AG04450 (cell line): ENCODE results near the gene MX1. TPM values are rescaled to one million over a fixed set of nuclear protein-coding genes. Genes with fewer than 3 reads are reported as not detected.

Experiments
- CTCF ChIA-PET: fragments of 300-600, 350-600 bp; formaldehyde crosslinking; extraction: SDS; loops from one replicate; lab custom pipeline; 2022; ENCODE audit warnings: antibody characterized with exemption, inconsistent platforms; lab: Charles Lee
- POLR2A ChIA-PET: fragments of 350-600 bp; formaldehyde crosslinking; extraction: SDS; loops from one replicate; lab custom pipeline; 2021; ENCODE audit warnings: antibody characterized with exemption, inconsistent platforms; lab: Yijun Ruan, JAX
- DNase-seq: peaks from one replicate; pipeline ENCODE4 v3.0.0-alpha.2; 2011; ENCODE audit warnings: low read depth, low spot score
- H3K27ac ChIP-seq: one replicate; pipeline ENCODE4 v1.5.1; 2012; ENCODE audit warnings: low read depth, low read length, control low read depth
- H3K27me3 ChIP-seq: one replicate; pipeline ENCODE4 v1.6.0; 2012; ENCODE audit warnings: low read length; ENCODE audit not compliant: control insufficient read depth, insufficient read depth
- H3K4me3 ChIP-seq: 2 replicates; pipeline ENCODE4 v1.5.1; 2011; ENCODE audit warnings: mild to moderate bottlenecking, low read depth, low read length, control low read depth
- H3K9me3 ChIP-seq: 2 replicates; pipeline ENCODE4 v1.5.1; 2012; ENCODE audit warnings: low read length; ENCODE audit not compliant: control insufficient read depth, insufficient read depth
- polyA plus RNA-seq: library from polyadenylated mRNA; depleted of rRNA; stranded (reverse); fragments of >200 nt; gene quantifications from 2 replicates; pipeline ENCODE4 v1.2.3, GENCODE V29; 2011
- TF ChIP-seq, protein P1 (sequence below): IDR thresholded peaks from 2 replicates; pipeline ENCODE4 v1.5.1; 2011; ENCODE audit warnings: low read depth, low read length, control low read depth, inconsistent platforms

MX1 gene
- polyA plus RNA-seq, 1 experiment = 1.3 TPM

DNA sequence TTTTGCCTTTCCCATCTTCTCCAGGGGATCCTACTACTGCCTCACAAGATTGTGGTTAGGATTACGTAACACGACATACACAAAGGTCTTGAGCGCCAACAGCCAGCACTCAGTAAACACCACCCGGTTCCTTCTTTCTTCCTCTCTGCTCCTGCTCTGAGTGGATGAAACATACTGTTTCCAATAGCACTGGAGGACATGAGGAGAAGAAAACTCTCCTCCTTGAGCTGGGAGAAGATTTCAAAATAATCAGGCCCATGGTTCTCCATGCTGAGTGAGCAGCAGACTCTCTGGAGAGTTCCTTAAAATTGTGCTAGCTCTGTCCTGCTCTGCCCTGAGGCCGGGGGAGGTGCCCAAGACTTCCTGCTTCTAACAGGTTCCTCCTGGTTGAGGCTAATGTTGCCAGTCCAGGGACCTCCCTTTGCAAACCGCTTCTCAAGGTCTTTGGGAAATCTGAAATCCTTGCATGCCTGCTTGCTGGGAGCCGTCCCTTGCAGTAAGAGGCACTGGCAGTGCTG lies 29.4 kb upstream of the MX1 start:
- H3K27me3 ChIP-seq = no peaks in the 10 kb centered on the region
- DNase-seq = no peak
- H3K27ac ChIP-seq = no peak overlapping the region
- CTCF ChIA-PET = no interaction called here
- TF ChIP-seq, protein P1, sequence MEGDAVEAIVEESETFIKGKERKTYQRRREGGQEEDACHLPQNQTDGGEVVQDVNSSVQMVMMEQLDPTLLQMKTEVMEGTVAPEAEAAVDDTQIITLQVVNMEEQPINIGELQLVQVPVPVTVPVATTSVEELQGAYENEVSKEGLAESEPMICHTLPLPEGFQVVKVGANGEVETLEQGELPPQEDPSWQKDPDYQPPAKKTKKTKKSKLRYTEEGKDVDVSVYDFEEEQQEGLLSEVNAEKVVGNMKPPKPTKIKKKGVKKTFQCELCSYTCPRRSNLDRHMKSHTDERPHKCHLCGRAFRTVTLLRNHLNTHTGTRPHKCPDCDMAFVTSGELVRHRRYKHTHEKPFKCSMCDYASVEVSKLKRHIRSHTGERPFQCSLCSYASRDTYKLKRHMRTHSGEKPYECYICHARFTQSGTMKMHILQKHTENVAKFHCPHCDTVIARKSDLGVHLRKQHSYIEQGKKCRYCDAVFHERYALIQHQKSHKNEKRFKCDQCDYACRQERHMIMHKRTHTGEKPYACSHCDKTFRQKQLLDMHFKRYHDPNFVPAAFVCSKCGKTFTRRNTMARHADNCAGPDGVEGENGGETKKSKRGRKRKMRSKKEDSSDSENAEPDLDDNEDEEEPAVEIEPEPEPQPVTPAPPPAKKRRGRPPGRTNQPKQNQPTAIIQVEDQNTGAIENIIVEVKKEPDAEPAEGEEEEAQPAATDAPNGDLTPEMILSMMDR = no peak
- H3K9me3 ChIP-seq = no peaks in the 10 kb centered on the region; the same call in 1 of the 2 replicates
- no peak overlapping the region for H3K4me3 ChIP-seq
- POLR2A ChIA-PET = no interaction called here

DNA sequence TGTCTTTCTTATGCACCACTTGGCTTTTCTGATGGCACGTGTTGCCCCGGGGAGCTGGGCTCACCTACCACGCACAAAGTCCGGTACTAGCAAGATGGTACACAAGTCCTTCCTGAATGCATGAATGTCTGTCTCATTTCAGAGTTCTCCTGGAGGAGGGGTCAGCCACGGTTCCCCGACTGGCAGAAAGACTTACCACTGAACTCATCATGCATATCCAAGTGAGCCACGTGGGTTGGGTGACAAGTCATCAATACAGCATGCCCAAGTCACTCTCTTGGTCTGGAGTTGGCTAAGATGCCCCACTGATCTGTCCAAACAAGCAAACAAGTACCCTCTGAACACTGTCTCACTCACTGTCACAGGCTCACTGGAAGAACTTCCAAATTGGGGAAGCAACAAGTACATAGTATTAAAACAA lies 28.6 kb upstream of the MX1 start:
- TF ChIP-seq, protein P1 = no peak
- H3K27ac ChIP-seq = no peak overlapping the region
- H3K27me3 ChIP-seq = no peaks in the 10 kb centered on the region
- no peak for DNase-seq
- ChIA-PET CTCF (no interaction called here), POLR2A (no interaction called here)
- no peaks in the 10 kb centered on the region; the same call in 1 of the 2 replicates for H3K9me3 ChIP-seq
- H3K4me3 ChIP-seq = no peak overlapping the region

DNA sequence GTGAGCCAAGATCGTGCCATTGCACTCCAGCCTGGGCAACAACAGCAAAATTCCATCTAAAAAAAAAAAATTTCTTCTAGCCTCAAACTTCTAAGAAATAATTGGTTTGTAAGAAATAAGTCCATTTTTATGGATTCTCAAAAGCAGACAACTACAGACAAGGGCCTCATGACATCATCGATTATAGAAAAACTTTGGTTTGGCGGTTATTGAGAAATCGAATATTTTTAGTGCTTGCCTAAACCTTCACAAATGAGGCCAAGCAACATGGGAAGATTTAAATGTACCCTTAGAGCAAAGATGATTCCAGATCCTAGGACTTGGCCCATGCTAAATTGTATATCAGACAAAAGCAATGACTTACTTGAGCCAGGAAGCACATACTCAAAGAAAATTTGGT lies 27.8 kb upstream of the MX1 start:
- TF ChIP-seq, protein P1 = no peak
- DNase-seq = no peak
- ChIA-PET POLR2A (no interaction called here), CTCF (no interaction called here)
- H3K27me3 ChIP-seq = no peaks in the 10 kb centered on the region
- H3K27ac ChIP-seq = no peak overlapping the region
- no peaks in the 10 kb centered on the region; the same call in 1 of the 2 replicates for H3K9me3 ChIP-seq
- H3K4me3 ChIP-seq = no peak overlapping the region

DNA sequence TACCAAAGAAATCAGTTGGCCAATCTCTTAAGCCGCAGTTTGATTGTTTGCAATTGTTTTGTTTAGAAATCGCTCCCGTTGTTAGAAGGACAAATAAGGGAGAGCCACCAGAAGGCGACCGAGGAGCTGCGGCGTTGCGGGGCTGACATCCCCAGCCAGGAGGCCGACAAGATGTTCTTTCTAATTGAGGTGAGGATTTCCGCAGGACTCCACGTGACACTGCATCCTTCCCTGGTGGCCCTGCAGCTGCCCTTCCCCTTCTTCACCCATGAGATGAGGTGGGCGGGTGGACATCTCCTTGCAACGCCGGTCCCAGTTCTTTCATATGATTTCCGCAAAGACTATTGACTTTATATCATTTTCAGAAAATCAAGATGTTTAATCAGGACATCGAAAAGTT lies 27.2 kb upstream of the MX1 start:
- Histone ChIP-seq H3K9me3 (no peaks in the 10 kb centered on the region; the same call in 1 of the 2 replicates), H3K27me3 (peaks cover 2% of the 10 kb centered on the region), H3K27ac (no peak overlapping the region), H3K4me3 (no peak overlapping the region)
- no peak for DNase-seq
- TF ChIP-seq, protein P1 = no peak
- POLR2A ChIA-PET = no interaction called here
- CTCF ChIA-PET = no interaction called here

DNA sequence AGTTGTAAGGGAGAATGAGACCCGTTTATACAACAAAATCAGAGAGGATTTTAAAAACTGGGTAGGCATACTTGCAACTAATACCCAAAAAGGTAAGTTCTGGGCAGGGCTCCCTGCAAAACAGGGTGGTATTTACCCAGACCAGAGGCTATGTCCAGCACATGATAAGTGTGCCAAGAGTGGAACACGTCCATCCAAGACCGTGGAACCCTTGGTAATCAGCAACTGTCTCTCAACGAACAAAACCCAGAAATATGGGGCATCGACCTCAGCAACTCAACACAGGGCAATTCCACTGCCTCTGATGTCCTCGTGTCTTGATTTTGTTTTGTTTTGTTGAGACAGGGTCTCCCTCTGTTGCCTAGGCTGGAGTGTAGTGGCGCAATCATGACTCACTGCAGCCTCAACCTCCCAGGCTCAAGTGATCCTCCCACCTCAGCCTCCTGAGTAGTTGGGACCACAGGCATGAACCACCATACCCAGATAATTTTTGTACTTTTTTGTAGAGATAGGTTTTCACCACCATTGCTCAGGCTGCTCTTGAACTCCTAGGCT lies 26.7 kb upstream of the MX1 start:
- H3K9me3 ChIP-seq = no peaks in the 10 kb centered on the region; the same call in 1 of the 2 replicates

More for the DNA sequence above, 26.7 kb upstream of the MX1 start:
- TF ChIP-seq, protein P1 = no peak
- no peak for DNase-seq
- CTCF ChIA-PET = no interaction called here
- no peak overlapping the region for H3K4me3 ChIP-seq
- H3K27me3 ChIP-seq = peaks cover 2% of the 10 kb centered on the region
- H3K27ac ChIP-seq = no peak overlapping the region
- POLR2A ChIA-PET = no interaction called here
